Panc1 (cell line): ENCODE data around the gene APOA5. TPM values are rescaled to one million over a fixed set of nuclear protein-coding genes. Genes with fewer than 3 reads are reported as not detected.

ENCODE experiments used
- ATAC-seq: fragments of 200-7000 bp; cut with Tn5 transposase; 2 replicates; pipeline ENCODE4 v1.9.1; 2020; ENCODE audit warnings: mild to moderate bottlenecking, moderate library complexity
- BruUV-seq: library from RNA; stranded (reverse); fragments of 400-500 nt; replicated peaks from 2 replicates; lab custom pipeline; 2021; lab: Mats Ljungman, UMichigan
- CTCF ChIA-PET: fragments of 300-600 bp; sonication (Branson Sonifier 250); formaldehyde crosslinking; loops from one replicate; lab custom pipeline; 2022; ENCODE audit warnings: antibody characterized with exemption; lab: Charles Lee
- POLR2A ChIA-PET: fragments of 300-600 bp; sonication (Branson Sonifier 250); formaldehyde crosslinking; loops from one replicate; lab custom pipeline; 2022; ENCODE audit warnings: antibody characterized with exemption; lab: Charles Lee
- DNase-seq: peaks from one replicate; pipeline ENCODE4 v3.0.0-alpha.2; 2010; ENCODE audit warnings: low read depth, low spot score
- H3K27ac ChIP-seq: 2 replicates; pipeline ENCODE4 v1.5.1; 2011; ENCODE audit warnings: mild to moderate bottlenecking, low read length, inconsistent platforms
- H3K27me3 ChIP-seq: fragments of 200-500 bp; sonication (Bioruptor generic); 2 replicates; pipeline ENCODE4 v1.6.0; 2014; ENCODE audit warnings: low read length, inconsistent platforms; ENCODE audit not compliant: control insufficient read depth, insufficient read depth
- H3K36me3 ChIP-seq: fragments of 200-500 bp; sonication (Bioruptor generic); 2 replicates; pipeline ENCODE4 v1.5.1; 2014; ENCODE audit warnings: inconsistent platforms, mild to moderate bottlenecking, low read length, moderate library complexity; ENCODE audit not compliant: control insufficient read depth, insufficient read depth
- H3K4me1 ChIP-seq: 2 replicates; pipeline ENCODE4 v1.5.1; 2011; ENCODE audit warnings: inconsistent platforms, mild to moderate bottlenecking, low read length, moderate library complexity; ENCODE audit not compliant: control insufficient read depth, insufficient read depth
- H3K4me3 ChIP-seq, 2 experiments: 2 replicates each; pipeline ENCODE4 v1.5.1; 2011 to 2012; ENCODE audit warnings: low read depth in 2 of 2, low read length in 2 of 2, mild to moderate bottlenecking in 2 of 2, inconsistent platforms in 1 of 2, moderate library complexity in 1 of 2
- H3K9me3 ChIP-seq: fragments of 200-500 bp; sonication (Bioruptor generic); 2 replicates; pipeline ENCODE4 v1.5.1; 2014; ENCODE audit warnings: low read depth, mild to moderate bottlenecking, inconsistent platforms, low read length, moderate library complexity; ENCODE audit not compliant: control insufficient read depth, insufficient read depth
- CTCF ChIP-seq: fragments of 450-650 bp; IDR thresholded peaks from 2 replicates; pipeline ENCODE4 v1.5.1; 2017; ENCODE audit warnings: mild to moderate bottlenecking
- POLR2AphosphoS5 ChIP-seq: IDR thresholded peaks from 2 replicates; pipeline ENCODE4 v1.6.1; 2012; ENCODE audit warnings: mild to moderate bottlenecking, low read depth, low read length, moderate library complexity
- REST ChIP-seq, 2 experiments: IDR thresholded peaks; 2 replicates each; pipeline ENCODE4 v1.6.1; 2011 to 2012; ENCODE audit warnings: low read depth in 2 of 2, control low read depth in 1 of 2, low read length in 1 of 2, mild to moderate bottlenecking in 1 of 2, moderate library complexity in 1 of 2; ENCODE audit not compliant: insufficient read depth in 1 of 2
- SIN3A ChIP-seq: IDR thresholded peaks from 2 replicates; pipeline ENCODE4 v1.6.1; 2012; ENCODE audit warnings: low read depth, mild to moderate bottlenecking, low read length, moderate library complexity, borderline replicate concordance; ENCODE audit not compliant: insufficient read depth
- TCF7L2 ChIP-seq: IDR thresholded peaks from 2 replicates; pipeline ENCODE4 v1.6.1; 2011; ENCODE audit warnings: mild to moderate bottlenecking, low read depth, low read length, inconsistent platforms
- in situ Hi-C: cut with HindIII; loops from 2 replicates; pipeline ENCODE4 v1.10.0; 2016; ENCODE audit warnings: low sequenced_read_pairs, low pct_unique_long_range_greater_than_20kb
- intact Hi-C: fragments of 100-400 bp; cut with micrococcal nuclease; formaldehyde crosslinking; loops from one replicate; pipeline ENCODE4 v1.10.0; 2022; ENCODE audit not compliant: unreplicated experiment
- total RNA-seq: library from RNA; stranded (reverse); gene quantifications from one replicate; pipeline ENCODE4 v1.2.1, GENCODE V29; 2021; ENCODE audit not compliant: unreplicated experiment

The APOA5 gene
- total RNA-seq, 1 experiment from 2014 or later, result 0.39 TPM

GRCh38 chr11:116832350-116833290 is 40.9 kb upstream of the APOA5 start:
- Histone ChIP-seq H3K9me3 (no peaks in the 10 kb centered on the region), H3K36me3 (no peaks in the 10 kb centered on the region), H3K4me3 (no peak overlapping the region), H3K27ac (no peak overlapping the region), H3K4me1 (peaks cover 4% of the 10 kb centered on the region; the same call in 1 of the 2 replicates), H3K27me3 (no peaks in the 10 kb centered on the region)
- ChIA-PET CTCF (no interaction called here), POLR2A (no interaction called here)
- DNase-seq, result no peak
- no peak for ATAC-seq
- intact Hi-C loops, result no loop called here
- in situ Hi-C loops, result no loop called here
- BruUV-seq, result no TSS peak
- TF ChIP-seq TCF7L2 (no peak), CTCF (no peak), SIN3A (no peak), REST (IDR thresholded peaks at IDR 0.05; ENCODE audit: insufficient read depth in 1 of 2, low read depth in 2 of 2, low read length in 1 of 2) (no peak), POLR2AphosphoS5 (no peak)

GRCh38 chr11:116831790-116832349 is 40.2 kb upstream of the APOA5 start:
- Histone ChIP-seq H3K27ac (no peak overlapping the region), H3K9me3 (no peaks in the 10 kb centered on the region), H3K36me3 (no peaks in the 10 kb centered on the region), H3K4me1 (peaks cover 4% of the 10 kb centered on the region; the same call in 1 of the 2 replicates), H3K4me3 (no peak overlapping the region), H3K27me3 (no peaks in the 10 kb centered on the region)
- intact Hi-C loops (no loop called here), in situ Hi-C loops (no loop called here)
- ATAC-seq (no peak), DNase-seq (no peak)
- BruUV-seq, result no TSS peak
- no peak for TF ChIP-seq REST (IDR thresholded peaks at IDR 0.05; ENCODE audit: insufficient read depth in 1 of 2, low read depth in 2 of 2, low read length in 1 of 2)
- no peak for TF ChIP-seq CTCF
- POLR2A ChIA-PET, result no interaction called here
- CTCF ChIA-PET, result no interaction called here
